Caco-2 (cell line): Measurements from ENCODE around the gene TTL. TPM values are rescaled to one million over a fixed set of nuclear protein-coding genes. Genes with fewer than 3 reads are reported as not detected.
A peak's percentile ranks its signal among the peaks of the same experiment; 100 is the strongest.

Experiments
- BruUV-seq: library from RNA; stranded (reverse); fragments of 400-500 nt; replicated peaks from 2 replicates; lab custom pipeline; 2021; lab: Mats Ljungman, UMichigan
- CTCF ChIA-PET: fragments of 300-600 bp; sonication (Branson Sonifier 250); formaldehyde crosslinking; loops from one replicate; lab custom pipeline; 2022; ENCODE audit warnings: antibody characterized with exemption; lab: Charles Lee
- POLR2A ChIA-PET: fragments of 300-600 bp; sonication (Branson Sonifier 250); formaldehyde crosslinking; loops from one replicate; lab custom pipeline; 2022; ENCODE audit warnings: antibody characterized with exemption; lab: Charles Lee
- DNase-seq, 2 experiments: peaks; one replicate each; pipeline versions ENCODE4 v3.0.0 to v3.0.0-alpha.2; 2020 to 2022
- H3K27me3 ChIP-seq: replicated peaks from 2 replicates; pipeline ENCODE4 v1.6.0; 2011; ENCODE audit warnings: low read length; ENCODE audit not compliant: control insufficient read depth, insufficient read depth
- H3K36me3 ChIP-seq: 2 replicates; pipeline ENCODE4 v1.5.1; 2011; ENCODE audit warnings: low read length; ENCODE audit not compliant: control insufficient read depth, insufficient read depth
- H3K4me1 ChIP-seq: fragments of 250-450 bp; sonication (Bioruptor Pico); 2 replicates; pipeline ENCODE4 v1.5.1; 2020; ENCODE audit warnings: mild to moderate bottlenecking
- H3K4me3 ChIP-seq: 2 replicates; pipeline ENCODE4 v1.5.1; 2011; ENCODE audit warnings: low read depth, mild to moderate bottlenecking, control low read depth, low read length
- H3K9me3 ChIP-seq: fragments of 250-450 bp; sonication (Bioruptor Pico); 2 replicates; pipeline ENCODE4 v1.5.1; 2020; ENCODE audit warnings: mild to moderate bottlenecking, moderate library complexity
- H3K27ac Mint-ChIP-seq: one replicate; pipeline ENCODE4 v1.8.0; 2022; ENCODE audit warnings: mixed read lengths; ENCODE audit not compliant: unreplicated experiment
- H3K27me3 Mint-ChIP-seq: one replicate; pipeline ENCODE4 v1.8.0; 2022; ENCODE audit warnings: mixed read lengths; ENCODE audit not compliant: insufficient read depth, unreplicated experiment
- H3K36me3 Mint-ChIP-seq: one replicate; pipeline ENCODE4 v1.8.0; 2022; ENCODE audit warnings: mild to moderate bottlenecking, mixed read lengths; ENCODE audit not compliant: insufficient read depth, unreplicated experiment
- H3K4me1 Mint-ChIP-seq: one replicate; pipeline ENCODE4 v1.8.0; 2022; ENCODE audit warnings: low read depth, mixed read lengths; ENCODE audit not compliant: unreplicated experiment
- H3K4me3 Mint-ChIP-seq: one replicate; pipeline ENCODE4 v1.8.0; 2022; ENCODE audit warnings: mild to moderate bottlenecking, moderate library complexity, mixed read lengths; ENCODE audit not compliant: unreplicated experiment
- H3K9me3 Mint-ChIP-seq: one replicate; pipeline ENCODE4 v1.8.0; 2022; ENCODE audit warnings: mixed read lengths; ENCODE audit not compliant: unreplicated experiment
- intact Hi-C: fragments of 100-400 bp; cut with micrococcal nuclease; formaldehyde crosslinking; loops from one replicate; pipeline ENCODE4 v1.10.0; 2022; ENCODE audit not compliant: unreplicated experiment
- total RNA-seq: library from RNA; stranded (reverse); gene quantifications from 2 replicates; pipeline ENCODE4 v1.2.3, GENCODE V29; 2022
- TF ChIP-seq, protein P1 (sequence below), 2 experiments: fragments of 200-600 bp in 1 of 2; IDR thresholded peaks; 1 replicate in 1 of 2; 2 replicates in 1 of 2; pipeline versions ENCODE4 v1.5.1 to v1.8.0; 2011 to 2022; ENCODE audit warnings: antibody characterized with exemption in 1 of 2, control low read depth in 1 of 2, inconsistent platforms in 1 of 2, low read depth in 1 of 2, low read length in 1 of 2, mild to moderate bottlenecking in 1 of 2, moderate library complexity in 1 of 2; ENCODE audit not compliant: insufficient read depth in 1 of 2, severe bottlenecking in 1 of 2, unreplicated experiment in 1 of 2

The TTL gene
- total RNA-seq, 1 experiment from 2014 or later, result 46.9 TPM

DNA sequence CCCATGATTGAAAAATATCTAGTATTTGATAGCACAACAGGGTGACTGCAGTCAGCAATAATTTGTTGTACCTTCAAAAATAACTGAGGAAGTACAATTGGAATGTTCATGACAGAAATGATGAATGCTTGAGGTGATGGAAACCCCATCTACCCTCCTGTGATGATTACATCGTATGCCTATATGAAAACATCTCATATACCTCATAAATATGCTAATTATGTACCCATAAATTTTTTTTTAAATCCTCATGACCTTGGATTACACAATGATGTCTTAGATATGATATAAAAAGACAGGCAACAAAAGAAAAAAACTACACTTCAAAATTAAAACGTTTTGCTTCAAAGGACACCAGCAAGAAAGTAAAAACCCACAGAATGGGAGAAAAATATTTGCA lies 59.0 kb downstream of the TTL start:
- POLR2A ChIA-PET, result interaction anchor here (0.6 kb wide), 1 partner anchor 66 kb away, joined by 8 read pairs; no protein-coding TSS in a partner anchor
- TF ChIP-seq, protein P1, sequence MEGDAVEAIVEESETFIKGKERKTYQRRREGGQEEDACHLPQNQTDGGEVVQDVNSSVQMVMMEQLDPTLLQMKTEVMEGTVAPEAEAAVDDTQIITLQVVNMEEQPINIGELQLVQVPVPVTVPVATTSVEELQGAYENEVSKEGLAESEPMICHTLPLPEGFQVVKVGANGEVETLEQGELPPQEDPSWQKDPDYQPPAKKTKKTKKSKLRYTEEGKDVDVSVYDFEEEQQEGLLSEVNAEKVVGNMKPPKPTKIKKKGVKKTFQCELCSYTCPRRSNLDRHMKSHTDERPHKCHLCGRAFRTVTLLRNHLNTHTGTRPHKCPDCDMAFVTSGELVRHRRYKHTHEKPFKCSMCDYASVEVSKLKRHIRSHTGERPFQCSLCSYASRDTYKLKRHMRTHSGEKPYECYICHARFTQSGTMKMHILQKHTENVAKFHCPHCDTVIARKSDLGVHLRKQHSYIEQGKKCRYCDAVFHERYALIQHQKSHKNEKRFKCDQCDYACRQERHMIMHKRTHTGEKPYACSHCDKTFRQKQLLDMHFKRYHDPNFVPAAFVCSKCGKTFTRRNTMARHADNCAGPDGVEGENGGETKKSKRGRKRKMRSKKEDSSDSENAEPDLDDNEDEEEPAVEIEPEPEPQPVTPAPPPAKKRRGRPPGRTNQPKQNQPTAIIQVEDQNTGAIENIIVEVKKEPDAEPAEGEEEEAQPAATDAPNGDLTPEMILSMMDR (IDR thresholded peaks at IDR 0.05; ENCODE audit: insufficient read depth in 1 of 2, low read depth in 1 of 2, low read length in 1 of 2, severe bottlenecking in 1 of 2, unreplicated experiment in 1 of 2), result no peak
- Mint-ChIP-seq H3K4me3 (peak overlapping the region; percentile 24), H3K36me3 (no peaks in the 10 kb centered on the region), H3K27ac (no peak overlapping the region), H3K9me3 (no peaks in the 10 kb centered on the region), H3K4me1 (no peaks in the 10 kb centered on the region), H3K27me3 (no peaks in the 10 kb centered on the region)
- no peaks in the 10 kb centered on the region for H3K36me3 ChIP-seq
- H3K27me3 ChIP-seq, result no peaks in the 10 kb centered on the region
- CTCF ChIA-PET, result interaction anchor here (0.6 kb wide), 1 partner anchor 26 kb away, joined by 3 read pairs; no protein-coding TSS in a partner anchor
- no peak for DNase-seq
- BruUV-seq, result no TSS peak
- H3K4me1 ChIP-seq, result peaks cover 10% of the 10 kb centered on the region; the same call in 1 of the 2 replicates
- H3K9me3 ChIP-seq, result no peaks in the 10 kb centered on the region
- intact Hi-C loops, result no loop called here
- H3K4me3 ChIP-seq, result no peak overlapping the region; the same call in 1 of the 2 replicates

- Mint-ChIP-seq H3K4me1 (no peaks in the 10 kb centered on the region), H3K4me3 (no peak overlapping the region), H3K27ac (no peak overlapping the region), H3K27me3 (no peaks in the 10 kb centered on the region), H3K9me3 (no peaks in the 10 kb centered on the region), H3K36me3 (no peaks in the 10 kb centered on the region)
- BruUV-seq, result TSS peak; percentile 97
- Histone ChIP-seq H3K4me3 (peak overlapping the region; percentile 89), H3K4me1 (peaks cover 10% of the 10 kb centered on the region; the same call in 1 of the 2 replicates), H3K9me3 (no peaks in the 10 kb centered on the region), H3K36me3 (no peaks in the 10 kb centered on the region), H3K27me3 (no peaks in the 10 kb centered on the region)
- ChIA-PET POLR2A (no interaction called here), CTCF (interaction anchor here (0.6 kb wide), 1 partner anchor 25 kb away, joined by 3 read pairs; no protein-coding TSS in a partner anchor)
- intact Hi-C loops, result loop anchor here (1.0 kb wide), 2 partner anchors 36 to 43 kb away; partner anchors contain the start of gene CHCHD5
- peak; percentile 78 to 79 for DNase-seq
- TF ChIP-seq, protein P1 (IDR thresholded peaks at IDR 0.05; ENCODE audit: insufficient read depth in 1 of 2, low read depth in 1 of 2, low read length in 1 of 2, severe bottlenecking in 1 of 2, unreplicated experiment in 1 of 2), result no peak
Observed at GRCh38 chr2:112541315-112542122, 59.6 kb downstream of the TTL start.

GRCh38 chr2:112542123-112542983 lies 60.4 kb downstream of the TTL start, which contains the start of gene POLR1B:
Gene POLR1B, plus strand, starts transcription at chr2:112542465. Its CDS starts 30 bp downstream, at chr2:112542495.
- no TSS peak for BruUV-seq
- intact Hi-C loops, result loop anchor here (1.0 kb wide), 2 partner anchors 35 to 42 kb away; partner anchors contain the start of gene CHCHD5
- Histone ChIP-seq H3K36me3 (no peaks in the 10 kb centered on the region), H3K4me1 (peaks cover 10% of the 10 kb centered on the region; the same call in 1 of the 2 replicates), H3K9me3 (no peaks in the 10 kb centered on the region), H3K4me3 (peak within 1 kb of the TSS; percentile 89), H3K27me3 (no peaks in the 10 kb centered on the region)
- H3K9me3 Mint-ChIP-seq, result no peaks in the 10 kb centered on the region
- no peak within 1 kb of the TSS for H3K4me3 Mint-ChIP-seq
- no peak within 1 kb of the TSS for H3K27ac Mint-ChIP-seq
- H3K36me3 Mint-ChIP-seq, result peaks cover 7% of the 10 kb centered on the region
- H3K4me1 Mint-ChIP-seq, result no peaks in the 10 kb centered on the region
- ChIA-PET POLR2A (no interaction called here), CTCF (no interaction called here)
- H3K27me3 Mint-ChIP-seq, result no peaks in the 10 kb centered on the region
- peak; percentile 92 to 93 for DNase-seq
- TF ChIP-seq, protein P1 (IDR thresholded peaks at IDR 0.05; ENCODE audit: insufficient read depth in 1 of 2, low read depth in 1 of 2, low read length in 1 of 2, severe bottlenecking in 1 of 2, unreplicated experiment in 1 of 2), result peak in 1 of 2 experiments; percentile 24
